Measurements from ENCODE around the gene LDLRAD1. TPM values are rescaled to one million over a fixed set of nuclear protein-coding genes. Genes with fewer than 3 reads are reported as not detected.
A peak's percentile ranks its signal among the peaks of the same experiment; 100 is the strongest.

The LDLRAD1 gene
- total RNA-seq, 1 donor from 2014 or later = not detected

DNA sequence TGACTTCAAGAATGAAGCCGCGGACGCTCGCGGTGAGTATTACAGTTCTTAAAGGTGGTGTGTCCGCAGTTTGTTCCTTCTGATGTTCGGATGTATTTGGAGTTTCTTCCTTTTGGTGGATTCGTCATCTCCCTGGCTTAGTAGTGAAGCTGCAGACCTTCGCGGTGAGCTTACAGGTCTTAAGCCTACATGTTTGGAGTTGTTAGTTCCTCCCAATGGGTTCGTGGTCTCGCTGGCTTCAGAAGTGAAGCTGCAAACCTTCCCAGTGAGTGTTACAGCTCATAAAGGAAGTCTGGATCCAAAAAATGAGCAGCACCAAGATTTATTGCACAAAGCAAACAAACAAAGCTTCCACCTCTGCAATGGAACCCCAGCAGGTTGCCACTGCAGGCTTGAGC, 14.7 kb downstream of the LDLRAD1 start:
- no peak overlapping the region for H3K27ac Mint-ChIP-seq (ENCODE audit: unreplicated experiment)
- H3K4me1 Mint-ChIP-seq (ENCODE audit: unreplicated experiment) = no peaks in the 10 kb centered on the region
- no peak for DNase-seq (ENCODE audit: extremely low spot score, unreplicated experiment)
- no peaks in the 10 kb centered on the region for H3K36me3 Mint-ChIP-seq (ENCODE audit: unreplicated experiment)
- H3K27me3 Mint-ChIP-seq (ENCODE audit: unreplicated experiment) = peaks cover 33% of the 10 kb centered on the region
- TF ChIP-seq, protein P1, sequence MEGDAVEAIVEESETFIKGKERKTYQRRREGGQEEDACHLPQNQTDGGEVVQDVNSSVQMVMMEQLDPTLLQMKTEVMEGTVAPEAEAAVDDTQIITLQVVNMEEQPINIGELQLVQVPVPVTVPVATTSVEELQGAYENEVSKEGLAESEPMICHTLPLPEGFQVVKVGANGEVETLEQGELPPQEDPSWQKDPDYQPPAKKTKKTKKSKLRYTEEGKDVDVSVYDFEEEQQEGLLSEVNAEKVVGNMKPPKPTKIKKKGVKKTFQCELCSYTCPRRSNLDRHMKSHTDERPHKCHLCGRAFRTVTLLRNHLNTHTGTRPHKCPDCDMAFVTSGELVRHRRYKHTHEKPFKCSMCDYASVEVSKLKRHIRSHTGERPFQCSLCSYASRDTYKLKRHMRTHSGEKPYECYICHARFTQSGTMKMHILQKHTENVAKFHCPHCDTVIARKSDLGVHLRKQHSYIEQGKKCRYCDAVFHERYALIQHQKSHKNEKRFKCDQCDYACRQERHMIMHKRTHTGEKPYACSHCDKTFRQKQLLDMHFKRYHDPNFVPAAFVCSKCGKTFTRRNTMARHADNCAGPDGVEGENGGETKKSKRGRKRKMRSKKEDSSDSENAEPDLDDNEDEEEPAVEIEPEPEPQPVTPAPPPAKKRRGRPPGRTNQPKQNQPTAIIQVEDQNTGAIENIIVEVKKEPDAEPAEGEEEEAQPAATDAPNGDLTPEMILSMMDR (IDR thresholded peaks at IDR 0.05) = no peak
- no peak overlapping the region for H3K4me3 Mint-ChIP-seq (ENCODE audit: unreplicated experiment)
- H3K9me3 Mint-ChIP-seq (ENCODE audit: unreplicated experiment) = no peaks in the 10 kb centered on the region

DNA sequence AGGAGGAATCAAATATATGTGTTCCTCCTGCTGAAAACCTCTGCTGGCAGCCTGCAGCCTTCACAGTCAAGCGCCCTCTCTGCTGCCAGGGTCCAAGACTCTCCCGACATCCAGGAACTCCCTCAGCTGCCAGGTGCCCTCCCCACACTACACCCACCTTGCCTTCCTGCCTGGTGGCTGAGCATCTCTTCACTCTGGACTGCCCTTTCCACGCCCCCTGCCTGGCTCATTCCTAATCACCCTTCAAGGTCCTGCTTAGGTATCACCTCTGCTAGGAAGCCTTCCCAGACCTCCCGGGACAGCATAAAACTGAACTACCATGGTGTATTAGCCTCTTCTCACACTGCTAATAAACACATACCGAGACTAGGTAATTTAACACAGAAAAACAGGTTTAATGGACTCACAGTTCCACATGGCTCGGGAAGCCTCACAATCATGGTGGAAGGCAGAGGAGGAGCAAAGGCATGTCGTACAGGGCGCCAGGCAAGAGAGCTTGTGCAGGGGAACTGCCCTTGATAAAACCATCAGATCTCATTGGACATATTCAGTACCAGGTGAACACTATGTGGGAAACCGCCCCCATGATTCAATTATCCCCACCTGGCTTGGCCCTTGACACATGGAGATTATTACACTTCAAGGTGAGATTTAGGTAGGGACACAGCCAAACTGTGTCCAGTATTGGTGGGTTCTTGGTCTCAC, 15.3 kb downstream of the LDLRAD1 start:
- H3K4me3 Mint-ChIP-seq (ENCODE audit: unreplicated experiment) = no peak overlapping the region
- H3K4me1 Mint-ChIP-seq (ENCODE audit: unreplicated experiment) = no peaks in the 10 kb centered on the region
- H3K27ac Mint-ChIP-seq (ENCODE audit: unreplicated experiment) = no peak overlapping the region
- H3K9me3 Mint-ChIP-seq (ENCODE audit: unreplicated experiment) = no peaks in the 10 kb centered on the region
- peak; percentile 54 for DNase-seq (ENCODE audit: extremely low spot score, unreplicated experiment)
- TF ChIP-seq, protein P1 (IDR thresholded peaks at IDR 0.05) = no peak
- H3K36me3 Mint-ChIP-seq (ENCODE audit: unreplicated experiment) = no peaks in the 10 kb centered on the region
- peaks cover 28% of the 10 kb centered on the region for H3K27me3 Mint-ChIP-seq (ENCODE audit: unreplicated experiment)

DNA sequence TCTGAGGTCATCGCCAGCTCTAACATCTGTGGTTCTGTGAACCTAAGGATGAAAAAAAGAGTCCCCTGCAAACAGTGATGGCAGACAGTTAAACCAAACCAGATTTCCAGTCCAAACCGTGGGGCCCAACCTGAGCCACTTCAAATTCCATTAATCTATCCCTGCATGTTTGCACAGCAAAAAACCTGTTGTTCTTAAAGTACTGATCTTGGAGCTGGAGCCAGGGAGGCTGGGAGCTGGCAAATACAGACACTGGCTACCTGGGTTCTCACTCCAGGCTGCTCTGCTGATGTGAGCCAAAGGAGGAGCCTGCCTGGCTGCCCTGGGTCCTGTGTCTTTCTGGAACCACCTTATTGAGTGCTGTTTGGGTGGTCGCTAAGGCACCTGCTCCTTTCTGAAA, 16.4 kb downstream of the LDLRAD1 start:
- no peak for DNase-seq (ENCODE audit: extremely low spot score, unreplicated experiment)
- H3K4me3 Mint-ChIP-seq (ENCODE audit: unreplicated experiment) = no peak overlapping the region
- no peaks in the 10 kb centered on the region for H3K9me3 Mint-ChIP-seq (ENCODE audit: unreplicated experiment)
- TF ChIP-seq, protein P1 (IDR thresholded peaks at IDR 0.05) = no peak
- H3K4me1 Mint-ChIP-seq (ENCODE audit: unreplicated experiment) = no peaks in the 10 kb centered on the region
- H3K27me3 Mint-ChIP-seq (ENCODE audit: unreplicated experiment) = peaks cover 26% of the 10 kb centered on the region
- H3K36me3 Mint-ChIP-seq (ENCODE audit: unreplicated experiment) = no peaks in the 10 kb centered on the region
- no peak overlapping the region for H3K27ac Mint-ChIP-seq (ENCODE audit: unreplicated experiment)

DNA sequence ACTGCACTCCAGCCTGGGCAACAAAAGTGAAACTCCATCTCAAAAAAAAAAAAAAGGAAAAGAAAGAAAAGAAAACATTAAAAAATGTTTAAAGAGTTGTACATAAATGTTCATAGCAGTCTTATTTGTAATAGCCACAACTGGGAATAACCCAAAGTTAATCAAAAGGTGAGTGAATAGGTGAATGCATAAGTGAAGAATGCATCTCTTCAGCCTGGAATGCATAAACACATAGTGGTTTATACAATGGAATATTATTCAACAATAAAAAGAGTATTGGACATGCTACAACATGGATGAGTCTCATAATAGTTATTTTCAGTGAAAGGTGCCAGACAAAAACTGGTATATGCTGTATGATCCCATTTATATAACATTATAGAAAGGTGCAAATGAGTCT, 18.1 kb downstream of the LDLRAD1 start:
- DNase-seq (ENCODE audit: extremely low spot score, unreplicated experiment) = no peak
- Mint-ChIP-seq H3K9me3 (ENCODE audit: unreplicated experiment) (no peaks in the 10 kb centered on the region), H3K27ac (ENCODE audit: unreplicated experiment) (no peak overlapping the region)

DNA sequence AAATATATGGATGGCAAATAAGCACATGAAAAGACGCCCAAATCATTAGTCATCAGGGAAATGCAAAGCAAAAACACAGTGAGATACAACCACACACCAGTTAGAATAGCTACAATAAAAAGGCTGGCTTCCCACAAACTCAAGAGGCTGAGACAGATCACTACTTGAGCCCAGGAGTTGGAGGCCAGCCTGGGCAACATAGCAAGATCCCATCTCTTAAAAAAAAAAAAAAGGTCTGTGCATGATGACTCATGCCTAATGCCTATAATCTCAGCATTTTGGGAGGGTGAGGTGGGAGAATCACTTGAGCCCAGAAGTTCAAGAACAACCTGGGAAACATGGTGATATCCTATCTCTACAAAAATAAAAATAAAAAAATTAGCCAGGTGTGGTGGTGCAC, 19.8 kb downstream of the LDLRAD1 start:
- DNase-seq (ENCODE audit: extremely low spot score, unreplicated experiment) = no peak
- TF ChIP-seq, protein P1 (IDR thresholded peaks at IDR 0.05) = no peak
- no peaks in the 10 kb centered on the region for H3K36me3 Mint-ChIP-seq (ENCODE audit: unreplicated experiment)
- no peak overlapping the region for H3K4me3 Mint-ChIP-seq (ENCODE audit: unreplicated experiment)
- no peaks in the 10 kb centered on the region for H3K9me3 Mint-ChIP-seq (ENCODE audit: unreplicated experiment)
- H3K27me3 Mint-ChIP-seq (ENCODE audit: unreplicated experiment) = peaks cover 21% of the 10 kb centered on the region
- H3K4me1 Mint-ChIP-seq (ENCODE audit: unreplicated experiment) = no peaks in the 10 kb centered on the region
- no peak overlapping the region for H3K27ac Mint-ChIP-seq (ENCODE audit: unreplicated experiment)

More for the DNA sequence above, 18.1 kb downstream of the LDLRAD1 start:
- H3K27me3 Mint-ChIP-seq (ENCODE audit: unreplicated experiment) = peaks cover 23% of the 10 kb centered on the region
- no peak overlapping the region for H3K4me3 Mint-ChIP-seq (ENCODE audit: unreplicated experiment)
- H3K4me1 Mint-ChIP-seq (ENCODE audit: unreplicated experiment) = no peaks in the 10 kb centered on the region
- no peaks in the 10 kb centered on the region for H3K36me3 Mint-ChIP-seq (ENCODE audit: unreplicated experiment)
- TF ChIP-seq, protein P1 (IDR thresholded peaks at IDR 0.05) = no peak
